NCI-H524 (cell line): ENCODE results near the gene SNRNP25.
A peak's percentile ranks its signal among the peaks of the same experiment; 100 is the strongest.
"Not testable (repeated sequence)": the region's sequence is repeated elsewhere in the genome, so short reads cannot be mapped to it uniquely, and the experiment has no call there.

Experiments
- DNase-seq, 2 experiments: peaks; one replicate each; lab custom pipeline; 2025; lab: John Stamatoyannopoulos, UW

Gene SNRNP25

DNA sequence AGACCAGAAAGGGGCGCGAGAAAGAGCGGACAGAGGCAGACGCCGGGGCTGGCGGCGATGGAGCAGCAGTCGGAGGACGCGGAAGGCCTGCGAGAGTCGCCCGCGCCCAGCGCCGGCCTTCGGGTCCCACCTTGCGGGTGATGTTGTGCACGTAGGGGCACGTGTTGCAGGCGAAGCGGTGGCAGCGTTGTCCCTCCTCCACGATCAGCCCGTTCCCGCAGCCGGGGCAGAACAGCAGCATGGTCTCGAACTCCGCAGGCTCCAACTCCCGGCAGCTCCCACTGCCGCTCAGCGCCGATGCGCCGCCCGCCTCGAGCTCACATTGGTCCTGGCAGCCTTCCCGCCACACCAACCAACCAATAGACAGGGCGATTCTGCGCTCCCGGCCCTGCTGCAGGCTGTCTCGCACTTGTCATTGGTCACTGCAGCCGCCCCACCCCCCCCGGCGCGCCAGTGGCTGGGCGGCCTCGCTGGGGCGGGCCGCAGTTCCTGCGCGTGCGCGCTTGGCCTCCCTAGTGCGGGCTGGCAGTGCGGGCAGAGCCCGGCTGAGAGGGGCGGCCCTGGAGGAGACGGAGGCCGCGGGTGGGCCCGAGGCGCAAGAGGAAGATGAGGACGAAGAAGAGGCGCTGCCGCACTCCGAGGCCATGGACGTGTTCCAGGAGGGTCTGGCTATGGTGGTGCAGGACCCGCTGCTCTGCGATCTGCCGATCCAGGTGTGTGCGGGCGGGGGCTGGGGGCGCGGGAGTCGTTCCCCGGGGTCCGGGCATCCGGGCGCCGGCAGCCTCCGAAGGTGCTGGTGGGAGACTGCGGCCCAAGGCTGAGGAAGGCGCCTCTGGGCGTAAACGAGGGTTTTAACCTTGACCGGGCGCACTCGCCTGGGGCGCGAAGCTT lies at the start of gene SNRNP25, which contains the start of gene POLR3K:
SNRNP25 (plus strand) TSS at position 483 of the 891 bp plus-strand sequence; CDS start at position 672, 189 bp downstream.
POLR3K (minus strand) TSS at position 263 of the 891 bp plus-strand sequence; CDS start at position 241, 22 bp downstream.
- peak; percentile 98 to 99 for DNase-seq

DNA sequence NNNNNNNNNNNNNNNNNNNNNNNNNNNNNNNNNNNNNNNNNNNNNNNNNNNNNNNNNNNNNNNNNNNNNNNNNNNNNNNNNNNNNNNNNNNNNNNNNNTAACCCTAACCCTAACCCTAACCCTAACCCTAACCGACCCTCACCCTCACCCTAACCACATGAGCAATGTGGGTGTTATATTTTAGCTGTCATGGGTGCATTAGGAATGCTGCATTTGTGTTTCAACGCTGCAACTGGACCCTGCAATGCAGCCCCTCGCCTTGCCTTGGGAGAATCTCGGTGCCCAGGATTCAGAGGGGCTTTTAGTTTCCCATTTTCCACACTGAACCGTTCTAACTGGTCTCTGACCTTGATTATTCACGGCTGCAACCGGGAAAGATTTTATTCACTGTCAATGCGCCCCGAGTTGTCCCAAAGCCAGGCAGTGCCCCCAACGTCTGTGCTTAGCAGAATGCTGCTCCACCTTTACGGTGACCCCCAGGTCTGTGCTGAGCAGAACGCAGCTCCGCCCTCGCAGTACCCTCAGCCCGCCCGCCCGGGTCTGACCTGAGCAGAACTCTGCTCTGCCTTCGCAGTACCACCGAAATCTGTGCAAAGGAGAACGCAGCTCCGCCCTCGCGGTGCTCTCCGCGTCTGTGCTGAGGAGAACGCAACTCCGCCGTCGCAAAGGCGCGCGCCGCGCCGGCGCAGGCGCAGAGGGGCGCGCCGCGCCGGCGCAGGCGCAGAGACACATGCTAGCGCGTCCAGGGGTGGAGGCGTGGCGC lies 43.5 kb upstream of the SNRNP25 start:
- no peak for DNase-seq

DNA sequence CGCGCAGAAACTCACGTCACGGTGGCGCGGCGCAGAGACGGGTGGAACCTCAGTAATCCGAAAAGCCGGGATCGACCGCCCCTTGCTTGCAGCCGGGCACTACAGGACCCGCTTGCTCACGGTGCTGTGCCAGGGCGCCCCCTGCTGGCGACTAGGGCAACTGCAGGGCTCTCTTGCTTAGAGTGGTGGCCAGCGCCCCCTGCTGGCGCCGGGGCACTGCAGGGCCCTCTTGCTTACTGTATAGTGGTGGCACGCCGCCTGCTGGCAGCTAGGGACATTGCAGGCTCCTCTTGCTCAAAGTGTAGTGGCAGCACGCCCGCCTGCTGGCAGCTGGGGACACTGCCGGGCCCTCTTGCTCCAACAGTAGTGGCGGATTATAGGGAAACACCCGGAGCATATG lies 42.9 kb upstream of the SNRNP25 start:
- DNase-seq = peak in 1 of 2 experiments; percentile 82

DNA sequence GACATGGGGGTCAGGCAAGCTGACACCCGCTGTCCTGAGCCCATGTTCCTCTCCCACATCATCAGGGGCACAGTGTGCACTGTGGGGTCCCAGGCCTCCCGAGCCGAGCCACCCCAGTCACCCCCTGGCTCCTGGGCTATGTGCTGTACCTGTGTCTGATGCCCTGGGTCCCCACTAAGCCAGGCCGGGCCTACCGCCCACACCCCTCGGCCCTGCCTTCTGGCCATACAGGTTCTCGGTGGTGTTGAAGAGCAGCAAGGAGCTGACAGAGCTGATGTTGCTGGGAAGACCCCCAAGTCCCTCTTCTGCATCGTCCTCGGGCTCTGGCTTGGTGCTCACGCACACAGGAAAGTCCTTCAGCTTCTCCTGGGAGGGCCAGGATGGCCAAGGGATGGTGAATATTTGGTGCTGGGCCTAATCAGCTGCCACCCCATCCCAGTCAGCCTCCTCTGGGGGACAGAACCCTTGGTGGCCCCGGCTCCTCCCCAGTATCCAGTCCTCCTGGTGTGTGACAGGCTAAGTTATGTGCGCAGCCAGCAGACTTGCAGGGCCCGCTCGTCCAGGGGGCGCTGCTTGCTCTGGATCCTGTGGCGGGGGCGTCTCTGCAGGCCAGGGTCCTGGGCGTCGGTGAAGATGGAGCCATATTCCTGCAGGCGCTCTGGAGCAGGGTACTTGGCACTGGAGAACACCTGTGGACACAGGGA lies 36.4 kb upstream of the SNRNP25 start:
- DNase-seq = not testable (repeated sequence)

DNA sequence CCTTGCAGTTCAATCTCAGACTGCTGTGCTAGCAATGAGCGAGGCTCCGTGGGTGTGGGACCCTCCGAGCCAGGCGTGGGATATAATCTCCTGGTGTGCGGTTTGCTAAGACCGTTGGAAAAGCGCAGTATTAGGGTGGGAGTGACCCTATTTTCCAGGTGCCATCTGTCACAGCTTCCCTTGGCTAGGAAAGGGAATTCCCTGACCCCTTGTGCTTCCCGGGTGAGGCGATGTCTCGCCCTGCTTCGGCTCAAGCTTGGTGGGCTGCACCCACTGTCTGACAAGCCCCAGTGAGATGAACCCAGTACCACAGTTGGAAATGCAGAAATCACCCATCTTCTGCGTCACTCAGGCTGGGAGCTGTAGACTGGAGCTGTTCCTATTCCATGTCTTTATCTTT lies 32.7 kb upstream of the SNRNP25 start:
- DNase-seq = not testable (repeated sequence)

DNA sequence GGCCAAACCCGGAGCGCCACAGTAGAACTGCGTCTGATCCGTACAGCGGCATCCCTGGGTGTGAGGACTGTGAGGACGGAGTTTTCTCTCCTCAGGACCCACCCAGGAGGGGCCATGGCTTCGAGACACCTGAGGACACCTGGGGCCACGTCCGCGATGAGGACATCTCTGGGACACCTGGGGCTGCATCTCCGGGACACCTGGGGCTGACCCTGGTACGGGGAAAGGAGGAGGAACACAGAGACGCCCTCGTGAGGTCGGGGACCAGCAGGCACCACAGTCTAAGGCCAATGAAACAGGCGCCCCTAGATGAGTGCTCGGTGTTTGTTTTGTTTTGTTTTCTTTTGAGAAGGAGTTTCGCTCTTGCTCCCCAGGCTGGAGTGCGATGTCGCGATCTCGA lies 29.5 kb upstream of the SNRNP25 start:
- not testable (repeated sequence) for DNase-seq

DNA sequence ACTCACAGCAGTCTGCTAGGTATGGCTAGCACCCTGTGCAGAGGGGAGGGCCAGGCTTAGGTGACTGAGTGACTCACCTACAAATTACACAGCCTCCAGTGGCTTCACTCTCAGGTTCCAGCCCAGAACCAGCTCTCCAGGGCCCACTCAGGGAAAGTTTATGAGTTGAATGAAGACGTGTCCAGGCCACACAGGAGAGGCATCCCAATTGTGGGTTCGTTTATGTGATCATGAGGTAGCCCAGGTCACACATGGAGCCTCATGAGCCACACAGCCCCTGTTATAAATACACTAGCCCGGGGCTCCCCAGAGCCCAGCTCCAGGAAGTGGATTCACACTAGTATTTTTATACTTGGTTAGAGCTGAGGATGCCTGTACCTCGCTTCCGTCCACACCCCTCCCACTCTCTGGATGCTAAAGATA lies 27.7 kb upstream of the SNRNP25 start:
- not testable (repeated sequence) for DNase-seq

DNA sequence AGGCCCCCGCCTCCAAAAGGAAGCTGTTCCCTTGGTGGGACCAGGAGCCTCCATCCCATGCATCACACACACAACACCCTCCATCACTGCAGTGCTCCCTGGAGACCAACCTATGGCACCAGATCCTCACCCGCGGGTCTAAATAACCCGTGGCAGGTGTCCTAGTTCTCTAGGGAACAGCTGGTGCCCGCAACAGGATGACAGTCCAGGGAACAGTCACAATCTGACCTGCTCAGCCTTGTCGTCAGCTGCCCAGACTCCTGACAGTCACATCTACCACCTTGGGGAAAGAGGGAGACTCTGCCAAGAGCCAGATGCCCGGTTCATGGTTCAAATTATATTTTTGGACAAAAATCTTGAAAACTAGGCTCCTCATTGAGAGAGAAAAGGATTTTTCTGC lies 23.0 kb upstream of the SNRNP25 start:
- DNase-seq = peak in 1 of 2 experiments; percentile 44

DNA sequence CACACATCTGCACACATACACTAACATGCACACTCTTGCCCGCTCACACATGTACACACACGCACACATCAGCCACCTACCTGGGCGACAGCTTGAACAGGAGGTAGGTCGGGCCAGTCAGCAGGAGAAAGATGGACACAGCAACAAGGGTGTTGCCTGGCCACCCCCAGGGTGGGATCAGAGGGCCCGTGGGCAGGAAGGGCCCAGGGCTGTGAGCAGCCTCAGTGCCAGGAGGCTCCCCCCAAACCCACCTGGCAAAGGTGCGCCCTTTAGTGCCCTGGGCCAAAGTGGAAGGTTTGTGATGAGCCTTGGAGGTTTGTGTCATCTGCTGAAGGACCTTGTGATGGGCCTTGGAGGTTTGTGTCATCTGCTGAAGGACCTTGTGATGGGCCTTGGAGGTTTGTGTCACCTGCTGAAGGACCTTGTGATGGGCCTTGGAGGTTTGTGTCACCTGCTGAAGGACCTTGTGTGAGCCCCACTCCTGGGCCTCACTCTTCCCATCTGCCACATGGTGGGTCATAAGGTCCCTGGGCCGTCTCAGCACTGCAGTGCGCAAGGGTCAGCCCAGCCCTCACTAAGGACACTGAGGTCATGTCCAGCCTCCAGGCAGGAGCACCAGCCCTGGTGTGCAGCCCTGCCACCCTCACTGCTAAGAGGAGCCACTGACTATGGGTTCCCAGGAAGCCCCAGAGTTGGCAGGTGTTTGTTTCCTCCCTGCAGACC lies 20.3 kb upstream of the SNRNP25 start:
- DNase-seq = not testable (repeated sequence)

DNA sequence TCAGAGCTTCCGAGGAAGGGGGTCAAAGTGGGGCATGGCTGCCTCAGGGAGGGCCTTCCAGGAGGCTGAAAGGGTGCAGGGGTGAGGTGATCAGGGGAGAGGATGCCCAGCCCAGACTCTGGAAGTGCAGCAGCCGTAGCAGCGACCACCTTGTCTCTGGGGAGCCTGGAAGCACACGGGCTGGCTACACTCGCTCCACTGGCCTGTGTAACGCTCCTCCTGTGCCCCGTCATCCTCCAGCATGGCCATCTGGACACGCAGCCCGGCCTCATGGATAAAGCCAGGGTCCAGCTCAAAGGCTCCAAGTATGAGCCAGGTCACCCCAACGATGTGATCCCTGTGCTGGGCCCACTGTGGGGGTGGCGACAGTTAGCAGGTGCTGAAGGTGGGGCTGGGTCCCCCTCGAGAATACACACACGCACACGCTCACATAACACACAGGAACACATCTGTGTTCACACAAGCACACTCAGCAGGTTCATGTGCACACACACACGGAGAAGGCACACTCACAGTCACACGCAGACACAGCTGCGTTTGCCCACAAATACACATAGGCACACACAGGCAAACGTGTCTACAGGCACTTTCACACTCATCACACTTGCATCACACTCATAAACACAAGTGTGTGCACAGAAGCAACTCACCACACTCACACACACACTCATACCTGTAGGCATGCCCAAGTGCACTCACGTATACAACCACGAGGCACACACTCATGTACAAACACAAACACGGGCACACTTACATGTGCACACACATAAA lies 19.6 kb upstream of the SNRNP25 start:
- no peak for DNase-seq

DNA sequence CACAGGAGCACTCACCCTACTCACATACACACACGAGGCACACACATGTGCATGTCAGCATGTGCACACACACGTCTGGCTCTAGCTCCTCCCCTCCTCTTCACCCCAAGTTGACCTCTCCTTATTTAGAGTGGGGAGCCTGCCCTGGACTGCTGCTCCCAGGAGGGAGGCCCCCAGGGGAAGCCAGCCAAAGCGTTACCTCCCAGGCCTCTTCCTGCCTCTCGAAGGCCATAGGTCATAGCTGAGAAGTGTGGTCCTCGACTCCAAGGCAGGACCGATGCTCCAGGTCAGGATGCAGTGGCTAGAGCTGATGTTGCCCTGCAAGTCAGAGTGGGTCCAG lies 19.0 kb upstream of the SNRNP25 start:
- DNase-seq = no peak

DNA sequence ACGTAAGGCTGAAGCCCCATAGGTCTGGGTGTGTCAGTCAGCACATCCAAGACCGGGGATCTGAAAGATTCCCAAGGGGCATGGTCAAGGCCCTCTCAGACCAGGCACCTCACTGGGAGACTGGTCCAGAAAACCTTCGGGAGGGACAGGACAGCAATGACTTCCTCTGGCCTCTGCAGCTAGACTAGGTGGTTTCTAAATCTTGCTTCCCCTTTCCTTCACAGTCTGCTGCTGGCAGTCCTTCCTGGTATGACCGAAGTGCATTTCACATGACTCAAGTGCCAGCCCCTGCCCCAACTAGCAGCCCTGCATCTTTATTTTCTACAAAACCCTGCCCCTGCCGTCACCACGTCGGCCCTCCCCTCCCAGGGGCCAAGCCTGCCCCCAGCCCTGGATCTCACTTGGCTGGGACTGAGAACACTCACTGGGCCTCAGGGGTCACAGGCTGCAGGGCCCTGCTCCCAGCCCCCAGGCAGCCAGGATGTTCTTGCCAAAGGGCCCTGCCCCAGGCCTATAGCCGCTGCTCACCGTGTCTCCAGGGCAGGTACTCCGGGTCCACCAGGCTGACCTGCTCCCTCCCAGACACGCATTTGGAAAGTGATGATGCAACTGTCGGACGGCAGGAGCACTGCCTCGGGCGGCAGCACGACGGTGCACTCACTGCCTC lies 18.5 kb upstream of the SNRNP25 start:
- no peak for DNase-seq

DNA sequence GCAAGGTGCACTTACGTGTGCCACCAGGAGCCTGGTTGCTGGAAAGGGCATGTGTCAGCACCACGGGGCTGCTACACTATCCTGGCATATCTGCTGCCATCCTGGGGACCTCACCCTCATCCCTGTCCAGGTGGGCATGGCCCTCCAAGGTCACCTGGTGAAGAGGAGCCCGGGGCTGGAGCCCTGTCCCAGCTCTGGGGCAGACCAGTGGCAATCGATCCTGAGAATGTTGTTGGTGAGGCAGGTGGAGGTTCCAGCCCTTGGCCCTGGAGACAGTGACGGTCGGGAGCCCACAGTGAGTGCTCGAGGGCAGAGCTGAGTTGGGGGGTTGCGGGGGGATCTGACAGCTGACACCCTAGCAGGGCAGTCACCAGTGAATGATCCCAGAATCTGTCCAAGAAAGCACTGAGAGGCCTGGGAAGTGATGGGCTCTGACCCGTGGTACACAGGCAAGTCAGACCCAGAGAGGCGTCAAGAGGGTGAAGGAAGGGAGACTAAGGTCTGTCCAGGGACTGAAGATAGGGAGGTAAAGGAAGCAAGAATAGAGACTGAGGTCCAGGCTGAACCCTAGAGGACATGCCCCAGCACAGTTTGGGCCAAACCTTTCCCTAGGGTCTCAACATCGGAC lies 17.8 kb upstream of the SNRNP25 start:
- DNase-seq = no peak

DNA sequence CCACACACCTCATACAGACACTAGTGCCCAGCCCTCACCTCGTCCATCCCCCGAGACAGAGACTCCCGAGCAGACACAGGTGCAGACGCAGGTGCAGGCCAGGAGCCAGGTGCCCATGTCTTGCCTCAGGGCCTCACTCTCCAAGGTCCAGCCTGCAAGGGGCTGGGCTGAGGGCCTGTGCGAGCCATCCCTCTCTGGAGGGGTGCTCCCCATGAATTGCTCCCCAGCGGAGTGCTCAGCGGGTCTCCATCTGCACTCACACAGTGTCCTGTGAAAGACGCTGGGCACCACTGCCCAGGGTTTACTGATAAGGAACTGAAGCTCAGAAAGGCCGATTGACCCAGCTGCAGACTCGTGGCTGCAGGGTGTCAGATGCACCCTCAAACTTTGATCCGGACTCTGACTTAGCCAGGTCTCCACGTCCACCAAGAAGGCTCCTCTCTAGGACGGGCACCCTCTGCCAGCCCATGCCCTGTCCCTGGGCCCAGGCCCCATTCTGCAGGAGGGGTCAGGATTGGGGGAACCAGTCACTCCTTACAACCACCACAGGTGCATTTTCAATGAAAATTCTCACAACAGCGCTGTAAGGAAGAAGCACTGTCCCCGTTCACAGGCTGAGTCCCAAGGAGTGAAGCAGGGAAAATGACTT lies 17.2 kb upstream of the SNRNP25 start:
- DNase-seq = no peak

DNA sequence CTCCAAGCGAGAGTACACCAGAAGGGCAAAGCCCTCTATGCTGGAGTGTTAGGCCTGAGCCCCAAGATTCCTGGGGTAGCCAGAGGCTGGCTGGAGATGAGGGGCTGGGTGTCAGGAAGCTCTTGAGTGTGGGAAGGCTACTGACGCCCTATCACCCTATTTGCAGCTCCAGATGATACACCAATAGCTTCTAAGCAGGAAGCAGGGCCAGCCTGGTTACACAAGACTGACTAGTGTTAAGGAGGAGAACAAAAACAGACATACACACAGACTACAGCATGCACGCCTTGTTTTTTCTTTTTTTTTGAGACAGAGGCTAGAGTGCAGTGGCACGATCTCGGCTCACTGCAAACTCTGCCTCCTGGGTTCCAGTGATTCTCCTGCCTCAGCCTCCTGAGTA lies 16.1 kb upstream of the SNRNP25 start:
- DNase-seq = no peak

DNA sequence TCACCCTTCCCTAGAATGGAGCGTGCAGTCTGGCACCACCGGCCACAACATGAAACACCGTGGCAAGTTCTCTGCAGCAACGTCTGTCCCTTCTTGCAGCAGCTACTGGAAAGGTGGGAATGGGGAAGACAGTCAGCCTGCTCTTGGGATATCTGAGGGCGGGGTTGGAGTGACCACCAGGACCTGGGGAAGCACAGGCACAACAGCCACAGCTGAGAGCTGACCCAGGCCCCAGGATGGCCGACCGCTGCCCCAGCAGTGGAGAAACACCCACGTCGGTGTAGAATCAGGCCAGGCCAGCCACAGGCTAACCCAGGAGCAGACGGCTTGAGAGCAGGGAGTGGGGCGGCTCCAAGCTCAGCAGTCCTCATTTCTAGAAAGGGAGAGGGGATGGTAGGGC lies 15.4 kb upstream of the SNRNP25 start:
- DNase-seq = not testable (repeated sequence)

DNA sequence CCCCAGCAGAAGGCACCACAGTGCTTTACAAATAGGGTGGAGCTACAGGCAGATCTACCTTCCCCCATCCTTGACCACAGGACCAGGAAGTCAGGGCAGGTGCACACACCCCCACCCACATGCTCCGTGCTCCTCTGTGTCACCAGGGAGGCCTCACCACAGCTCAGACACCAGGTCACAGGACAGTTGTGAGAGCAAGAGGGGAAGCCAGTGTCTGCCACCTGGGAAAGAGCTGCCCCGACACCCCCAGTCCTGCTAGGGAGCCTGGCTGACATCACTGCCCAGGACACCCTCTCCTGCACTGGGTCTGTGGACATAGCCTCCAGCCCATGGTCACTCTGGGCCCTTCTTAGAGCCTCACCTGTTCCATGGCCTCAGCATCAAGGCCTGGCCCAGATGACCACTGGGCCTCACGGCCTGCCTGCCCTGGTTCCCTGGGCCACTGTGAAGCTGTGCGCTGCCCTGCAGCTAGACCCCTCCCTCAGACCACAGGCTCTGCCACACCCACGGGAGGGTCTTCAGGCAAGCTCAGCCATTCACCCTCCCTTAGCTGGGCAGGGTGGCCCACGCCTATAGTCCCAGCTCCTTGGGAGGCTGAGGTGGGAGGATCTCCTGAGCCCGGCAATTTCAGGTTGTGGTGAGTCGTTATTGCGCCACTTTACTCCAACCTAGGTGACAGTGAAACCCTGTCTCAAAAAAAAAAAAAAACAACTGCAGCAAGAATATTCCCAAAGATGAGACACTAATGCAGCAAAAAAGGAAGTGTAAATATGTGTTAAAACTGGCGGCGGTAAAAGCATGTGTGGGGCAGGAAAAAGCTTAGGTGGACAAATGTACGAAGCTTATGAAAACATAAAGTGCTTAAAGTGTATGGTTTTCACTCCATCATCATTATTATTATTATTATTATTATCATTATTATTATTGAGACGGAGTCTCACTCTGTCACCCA lies 14.4 kb upstream of the SNRNP25 start:
- DNase-seq = no peak

DNA sequence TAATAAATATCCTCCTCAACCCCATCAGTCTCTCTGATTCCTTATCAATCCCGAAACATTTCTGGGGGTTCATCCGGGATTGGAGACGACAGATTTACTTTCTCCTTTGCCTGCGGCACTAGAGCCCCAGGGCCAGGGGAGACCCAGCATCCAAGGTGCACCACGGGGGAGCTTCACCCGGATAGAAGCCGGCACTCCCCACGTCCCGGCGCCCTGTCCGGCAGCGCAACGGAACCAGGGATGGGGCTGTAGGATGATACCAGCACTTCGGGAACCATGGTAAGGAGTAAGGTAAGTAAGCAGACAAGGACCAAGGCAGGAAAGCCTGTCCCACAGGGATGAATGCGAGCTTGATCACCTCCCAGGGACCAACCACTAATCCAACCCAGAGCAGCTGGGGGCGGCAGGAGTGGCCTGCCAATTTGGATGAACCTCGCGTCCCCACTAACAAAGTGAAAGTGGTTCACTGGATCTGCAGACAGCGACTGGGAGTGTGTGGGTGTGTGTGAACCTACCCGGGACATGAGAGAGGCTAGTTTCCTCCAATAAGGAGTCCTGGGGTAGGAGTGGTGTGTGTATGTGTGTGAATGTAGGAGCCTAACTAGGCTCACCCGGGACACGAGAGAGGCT lies 12.1 kb upstream of the SNRNP25 start:
- no peak for DNase-seq
